ENCODE data around the gene CYSRT1. TPM values are rescaled to one million over a fixed set of nuclear protein-coding genes. Genes with fewer than 3 reads are reported as not detected.
A peak's percentile ranks its signal among the peaks of the same experiment; 100 is the strongest.

CYSRT1 gene
- total RNA-seq, 1 donor from 2014 or later = 1.3 TPM

DNA sequence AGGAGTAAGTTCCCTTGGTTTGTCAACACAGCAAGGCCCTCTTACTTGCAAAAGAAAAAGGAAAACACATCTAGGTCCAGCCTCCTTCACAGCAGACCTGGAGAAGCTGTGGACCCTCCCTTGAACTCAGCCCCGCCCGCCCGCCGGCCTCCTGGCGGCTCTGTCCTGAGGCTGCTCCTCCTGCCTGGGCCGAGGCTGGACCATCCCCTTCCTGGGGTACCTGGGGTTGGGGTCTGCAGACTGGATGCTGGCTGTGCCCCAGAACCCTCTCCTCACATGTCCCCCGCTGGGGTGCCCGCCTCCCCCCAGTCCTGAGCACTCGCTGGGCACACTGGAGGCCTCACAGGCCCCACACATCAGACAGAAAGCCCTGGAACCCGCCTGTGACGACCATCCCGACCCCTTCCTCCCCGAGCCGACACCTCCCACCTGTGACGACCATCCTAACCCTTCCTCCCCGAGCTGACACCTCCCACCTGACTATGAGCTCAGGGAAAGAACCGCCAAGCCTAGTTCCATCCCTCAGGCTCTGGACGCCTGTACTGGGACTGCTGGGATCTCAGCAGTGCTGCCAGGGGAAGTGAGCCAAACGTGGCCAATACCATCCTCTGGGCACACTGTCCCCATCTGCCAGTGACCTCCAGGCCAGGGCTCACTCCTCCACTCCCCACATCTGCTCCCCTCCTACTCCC, 45.9 kb upstream of the CYSRT1 start:
- H3K9me3 Mint-ChIP-seq (ENCODE audit: unreplicated experiment) = no peaks in the 10 kb centered on the region
- H3K9ac ChIP-seq (ENCODE audit: low read length) = no peak overlapping the region
- no peak overlapping the region for H2AFZ ChIP-seq (ENCODE audit: low read depth, low read length)
- FAIRE-seq (no peak), DNase-seq (ENCODE audit: low read depth) (no peak)
- no peak overlapping the region for H3K4me3 Mint-ChIP-seq (ENCODE audit: unreplicated experiment)
- peaks cover 15% of the 10 kb centered on the region for H3K36me3 Mint-ChIP-seq (ENCODE audit: low read depth, unreplicated experiment)
- TF ChIP-seq EZH2 (IDR thresholded peaks at IDR 0.05; ENCODE audit: insufficient read depth, low read length) (no peak), CTCF (IDR thresholded peaks at IDR 0.05; ENCODE audit: insufficient read depth, low read depth, low read length) (no peak)
- H3K9me3 ChIP-seq (ENCODE audit: insufficient read depth, low read depth, low read length) = no peaks in the 10 kb centered on the region
- no peaks in the 10 kb centered on the region for H3K4me1 ChIP-seq (ENCODE audit: insufficient read depth, low read length)
- H3K79me2 ChIP-seq (ENCODE audit: insufficient read depth, low read length) = no peaks in the 10 kb centered on the region
- H3K4me2 ChIP-seq (ENCODE audit: low read length) = no peak overlapping the region
- H3K27ac Mint-ChIP-seq (ENCODE audit: unreplicated experiment) = peak overlapping the region; percentile 58
- H3K36me3 ChIP-seq (ENCODE audit: insufficient read depth, low read length) = peaks cover 5% of the 10 kb centered on the region
- H3K27me3 Mint-ChIP-seq (ENCODE audit: low read depth, unreplicated experiment) = no peaks in the 10 kb centered on the region
- no peaks in the 10 kb centered on the region for H3K4me1 Mint-ChIP-seq (ENCODE audit: low read depth, unreplicated experiment)
- peaks cover 25% of the 10 kb centered on the region for H4K20me1 ChIP-seq (ENCODE audit: insufficient read depth, low read length)
- no peaks in the 10 kb centered on the region for H3K27me3 ChIP-seq (ENCODE audit: insufficient read depth, low read length)
- no peak overlapping the region for H3K27ac ChIP-seq (ENCODE audit: low read depth, low read length)
- no peak overlapping the region for H3K4me3 ChIP-seq (ENCODE audit: insufficient read depth, low read depth, low read length)

DNA sequence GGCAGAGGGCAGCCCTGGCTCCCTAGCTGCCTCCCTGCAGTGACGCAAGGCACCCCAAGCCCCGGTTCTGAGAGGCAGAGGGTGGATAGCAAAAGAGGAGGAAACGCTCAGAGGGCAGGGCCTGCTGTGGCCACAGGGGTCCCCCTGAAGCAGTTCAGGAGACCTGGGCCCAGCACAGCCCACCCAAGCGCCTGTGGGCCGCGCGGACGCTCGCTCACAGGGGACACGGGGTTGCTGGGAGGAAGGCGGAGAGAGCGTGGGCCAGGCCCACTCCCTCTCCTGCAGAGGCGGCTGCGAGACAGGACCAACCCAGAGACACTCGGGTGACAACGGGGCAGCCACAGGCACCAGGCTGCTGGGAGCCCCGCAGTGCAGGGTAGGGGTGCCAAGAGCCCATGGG, 45.2 kb upstream of the CYSRT1 start:
- Histone ChIP-seq H3K4me2 (ENCODE audit: low read length) (no peak overlapping the region), H3K4me3 (ENCODE audit: insufficient read depth, low read depth, low read length) (no peak overlapping the region), H3K9ac (ENCODE audit: low read length) (no peak overlapping the region), H3K9me3 (ENCODE audit: insufficient read depth, low read depth, low read length) (no peaks in the 10 kb centered on the region), H3K79me2 (ENCODE audit: insufficient read depth, low read length) (no peaks in the 10 kb centered on the region), H4K20me1 (ENCODE audit: insufficient read depth, low read length) (peaks cover 27% of the 10 kb centered on the region), H3K27me3 (ENCODE audit: insufficient read depth, low read length) (no peaks in the 10 kb centered on the region), H3K36me3 (ENCODE audit: insufficient read depth, low read length) (peaks cover 5% of the 10 kb centered on the region), H3K27ac (ENCODE audit: low read depth, low read length) (no peak overlapping the region), H3K4me1 (ENCODE audit: insufficient read depth, low read length) (no peaks in the 10 kb centered on the region), H2AFZ (ENCODE audit: low read depth, low read length) (no peak overlapping the region)
- Mint-ChIP-seq H3K4me1 (ENCODE audit: low read depth, unreplicated experiment) (no peaks in the 10 kb centered on the region), H3K27ac (ENCODE audit: unreplicated experiment) (no peak overlapping the region), H3K27me3 (ENCODE audit: low read depth, unreplicated experiment) (no peaks in the 10 kb centered on the region), H3K4me3 (ENCODE audit: unreplicated experiment) (no peak overlapping the region), H3K9me3 (ENCODE audit: unreplicated experiment) (no peaks in the 10 kb centered on the region), H3K36me3 (ENCODE audit: low read depth, unreplicated experiment) (peaks cover 15% of the 10 kb centered on the region)
- DNase-seq (ENCODE audit: low read depth) (no peak), FAIRE-seq (no peak)
- no peak for TF ChIP-seq EZH2 (IDR thresholded peaks at IDR 0.05; ENCODE audit: insufficient read depth, low read length)
- TF ChIP-seq CTCF (IDR thresholded peaks at IDR 0.05; ENCODE audit: insufficient read depth, low read depth, low read length) = no peak

GRCh38 chr9:137180491-137180890, 44.5 kb upstream of the CYSRT1 start:
- H3K4me3 ChIP-seq (ENCODE audit: insufficient read depth, low read depth, low read length) = no peak overlapping the region
- Mint-ChIP-seq H3K27ac (ENCODE audit: unreplicated experiment) (no peak overlapping the region), H3K4me1 (ENCODE audit: low read depth, unreplicated experiment) (no peaks in the 10 kb centered on the region), H3K4me3 (ENCODE audit: unreplicated experiment) (no peak overlapping the region), H3K36me3 (ENCODE audit: low read depth, unreplicated experiment) (peaks cover 15% of the 10 kb centered on the region), H3K27me3 (ENCODE audit: low read depth, unreplicated experiment) (no peaks in the 10 kb centered on the region), H3K9me3 (ENCODE audit: unreplicated experiment) (no peaks in the 10 kb centered on the region)
- peaks cover 27% of the 10 kb centered on the region for H4K20me1 ChIP-seq (ENCODE audit: insufficient read depth, low read length)
- DNase-seq (ENCODE audit: low read depth) (no peak), FAIRE-seq (no peak)
- no peak overlapping the region for H3K4me2 ChIP-seq (ENCODE audit: low read length)
- H3K79me2 ChIP-seq (ENCODE audit: insufficient read depth, low read length) = peaks cover 6% of the 10 kb centered on the region
- H3K4me1 ChIP-seq (ENCODE audit: insufficient read depth, low read length) = no peaks in the 10 kb centered on the region
- no peak overlapping the region for H3K27ac ChIP-seq (ENCODE audit: low read depth, low read length)
- no peak overlapping the region for H3K9ac ChIP-seq (ENCODE audit: low read length)
- H3K36me3 ChIP-seq (ENCODE audit: insufficient read depth, low read length) = peaks cover 5% of the 10 kb centered on the region
- H3K9me3 ChIP-seq (ENCODE audit: insufficient read depth, low read depth, low read length) = no peaks in the 10 kb centered on the region
- TF ChIP-seq CTCF (IDR thresholded peaks at IDR 0.05; ENCODE audit: insufficient read depth, low read depth, low read length) = no peak
- TF ChIP-seq EZH2 (IDR thresholded peaks at IDR 0.05; ENCODE audit: insufficient read depth, low read length) = no peak
- H2AFZ ChIP-seq (ENCODE audit: low read depth, low read length) = no peak overlapping the region
- H3K27me3 ChIP-seq (ENCODE audit: insufficient read depth, low read length) = no peaks in the 10 kb centered on the region
